Osteoblast (primary cell): ENCODE results near the gene ADGRE2. TPM values are rescaled to one million over a fixed set of nuclear protein-coding genes. Genes with fewer than 3 reads are reported as not detected.
A peak's percentile ranks its signal among the peaks of the same experiment; 100 is the strongest.

Experiments used
- DNase-seq: peaks from one replicate; pipeline ENCODE4 v3.0.0; 2011; ENCODE audit warnings: low spot score, mixed read lengths; ENCODE audit not compliant: insufficient read length; ENCODE audit errors: missing footprints
- H2AFZ ChIP-seq: 2 replicates; pipeline ENCODE4 v1.6.0; 2011; ENCODE audit warnings: mild to moderate bottlenecking, low read length
- H3K27ac ChIP-seq: 2 replicates; pipeline ENCODE4 v1.5.1; 2011; ENCODE audit warnings: mild to moderate bottlenecking, low read depth, low read length, moderate library complexity
- H3K27me3 ChIP-seq: 2 replicates; pipeline ENCODE4 v1.6.0; 2012; ENCODE audit warnings: mild to moderate bottlenecking, control low read depth, inconsistent platforms, low read length, moderate library complexity; ENCODE audit not compliant: insufficient read depth
- H3K36me3 ChIP-seq: 2 replicates; pipeline ENCODE4 v1.5.1; 2011; ENCODE audit warnings: mild to moderate bottlenecking, low read length, control low read depth, moderate library complexity; ENCODE audit not compliant: insufficient read depth
- H3K4me1 ChIP-seq: 2 replicates; pipeline ENCODE4 v1.5.1; 2011; ENCODE audit warnings: mild to moderate bottlenecking, low read length, control low read depth, moderate library complexity; ENCODE audit not compliant: insufficient read depth
- H3K4me2 ChIP-seq: 2 replicates; pipeline ENCODE4 v1.6.0; 2011; ENCODE audit warnings: mild to moderate bottlenecking, low read length; ENCODE audit not compliant: insufficient read depth
- H3K4me3 ChIP-seq: fragments of 200-600 bp; sonication (generic); 3 replicates; pipeline ENCODE4 v1.5.1; 2012; ENCODE audit warnings: mild to moderate bottlenecking, low read length, inconsistent platforms; ENCODE audit not compliant: insufficient read depth
- H3K79me2 ChIP-seq: 2 replicates; pipeline ENCODE4 v1.6.0; 2012; ENCODE audit warnings: mild to moderate bottlenecking, low read length, control low read depth, inconsistent platforms; ENCODE audit not compliant: insufficient read depth
- H3K9me3 ChIP-seq: 2 replicates; pipeline ENCODE4 v1.5.1; 2011; ENCODE audit warnings: low read depth, low read length, control low read depth
- H4K20me1 ChIP-seq: 2 replicates; pipeline ENCODE4 v1.6.0; 2012; ENCODE audit warnings: mild to moderate bottlenecking, low read length, control low read depth; ENCODE audit not compliant: insufficient read depth
- CTCF ChIP-seq: IDR thresholded peaks from 2 replicates; pipeline ENCODE4 v1.5.1; 2011; ENCODE audit warnings: mild to moderate bottlenecking, low read depth, low read length, moderate library complexity; ENCODE audit errors: extremely low read depth
- total RNA-seq: library from RNA; depleted of rRNA; stranded (reverse); fragments of >200 nt; gene quantifications from 2 replicates; pipeline ENCODE4 v1.2.3, GENCODE V29; 2012

Gene ADGRE2
- total RNA-seq, 1 donor, result 0.72 TPM

- Histone ChIP-seq H3K36me3 (peaks cover 5% of the 10 kb centered on the region), H3K27ac (no peak overlapping the region), H3K27me3 (no peaks in the 10 kb centered on the region), H2AFZ (no peak overlapping the region), H3K79me2 (no peaks in the 10 kb centered on the region), H3K4me2 (no peak overlapping the region), H3K4me3 (no peak overlapping the region), H3K4me1 (no peaks in the 10 kb centered on the region), H3K9me3 (no peaks in the 10 kb centered on the region), H4K20me1 (no peaks in the 10 kb centered on the region)
- no peak for TF ChIP-seq CTCF
- peak; percentile 54 for DNase-seq
These were observed 7.2 kb downstream of the ADGRE2 start for GRCh38 chr19:14770944-14771839.

- Histone ChIP-seq H3K9me3 (no peaks in the 10 kb centered on the region), H3K4me2 (no peak overlapping the region), H3K4me1 (no peaks in the 10 kb centered on the region), H2AFZ (no peak overlapping the region), H3K4me3 (no peak overlapping the region), H3K27me3 (no peaks in the 10 kb centered on the region), H3K27ac (no peak overlapping the region), H4K20me1 (no peaks in the 10 kb centered on the region), H3K36me3 (peaks cover 5% of the 10 kb centered on the region), H3K79me2 (no peaks in the 10 kb centered on the region)
- TF ChIP-seq CTCF, result no peak
- peak; percentile 63 for DNase-seq
These were observed 8.2 kb downstream of the ADGRE2 start for GRCh38 chr19:14770136-14770535.

GRCh38 chr19:14769201-14769600 is 9.2 kb downstream of the ADGRE2 start:
- Histone ChIP-seq H4K20me1 (no peaks in the 10 kb centered on the region), H3K36me3 (peaks cover 5% of the 10 kb centered on the region), H2AFZ (no peak overlapping the region), H3K9me3 (no peaks in the 10 kb centered on the region), H3K4me2 (no peak overlapping the region), H3K27me3 (no peaks in the 10 kb centered on the region), H3K4me3 (no peak overlapping the region), H3K4me1 (no peaks in the 10 kb centered on the region), H3K27ac (no peak overlapping the region), H3K79me2 (no peaks in the 10 kb centered on the region)
- DNase-seq, result no peak
- no peak for TF ChIP-seq CTCF

- H3K27me3 ChIP-seq, result no peaks in the 10 kb centered on the region
- H3K79me2 ChIP-seq, result no peaks in the 10 kb centered on the region
- no peaks in the 10 kb centered on the region for H4K20me1 ChIP-seq
- H3K36me3 ChIP-seq, result peaks cover 5% of the 10 kb centered on the region
- H2AFZ ChIP-seq, result no peak overlapping the region
- no peak overlapping the region for H3K27ac ChIP-seq
- peak; percentile 86 for DNase-seq
- H3K4me2 ChIP-seq, result no peak overlapping the region
- TF ChIP-seq CTCF, result no peak
- no peak overlapping the region for H3K4me3 ChIP-seq
- H3K9me3 ChIP-seq, result no peaks in the 10 kb centered on the region
- no peaks in the 10 kb centered on the region for H3K4me1 ChIP-seq
These were observed 10.4 kb downstream of the ADGRE2 start for GRCh38 chr19:14768001-14768400.
